Measurements from ENCODE around the gene PAFAH1B1.

PAFAH1B1 gene

DNA sequence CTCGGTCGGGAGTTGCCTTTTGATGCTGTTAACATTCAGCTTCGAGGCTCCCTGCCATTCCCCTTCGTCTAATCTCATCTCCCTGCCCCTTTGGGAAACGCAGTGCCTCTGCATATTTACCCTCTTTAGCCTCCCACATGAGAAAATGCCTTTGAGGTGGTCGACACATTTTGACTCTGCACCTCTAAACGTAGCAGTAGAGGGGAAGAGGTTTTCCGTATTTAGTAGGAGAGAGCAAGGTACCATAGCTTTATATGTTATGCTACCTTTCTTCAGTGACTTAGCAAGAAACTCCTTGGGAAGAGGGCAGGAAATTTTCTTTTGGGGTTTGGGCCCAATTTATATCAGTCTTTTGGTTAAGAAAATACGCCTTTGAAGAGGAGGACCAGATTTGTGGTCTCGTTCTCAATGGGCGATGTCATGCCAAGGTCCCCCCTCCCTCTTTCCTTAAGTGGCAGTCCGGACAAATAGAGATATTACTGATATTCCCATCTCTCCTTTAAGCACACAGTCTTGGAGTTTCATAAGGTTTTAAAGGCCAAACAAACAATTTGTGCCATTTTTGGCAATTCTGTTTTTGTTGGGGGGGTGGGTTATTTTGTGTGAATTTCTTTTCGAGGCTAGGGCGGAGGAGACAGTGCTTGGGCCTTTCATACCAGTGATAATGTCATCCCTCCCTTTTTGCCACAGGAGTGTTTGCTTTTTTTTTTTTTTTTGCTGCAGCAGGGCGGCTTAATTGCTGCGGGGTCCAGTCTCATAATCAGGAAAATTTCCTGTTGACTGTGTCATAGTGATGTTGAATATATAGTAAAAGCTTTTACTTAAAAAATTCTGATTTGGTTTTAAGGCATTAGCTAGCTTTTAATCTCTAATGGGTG lies 1.5 kb downstream of the PAFAH1B1 start:
- no peak for DNase-seq (ENCODE audit: low read depth in 1 of 2, low spot score in 1 of 2)
- peak overlapping the region; percentile 89 for H3K27ac ChIP-seq (replicated peaks)
- no peaks in the 10 kb centered on the region for H3K27me3 ChIP-seq (ENCODE audit: insufficient read depth, poor library complexity, severe bottlenecking)
- TF ChIP-seq, protein P1, sequence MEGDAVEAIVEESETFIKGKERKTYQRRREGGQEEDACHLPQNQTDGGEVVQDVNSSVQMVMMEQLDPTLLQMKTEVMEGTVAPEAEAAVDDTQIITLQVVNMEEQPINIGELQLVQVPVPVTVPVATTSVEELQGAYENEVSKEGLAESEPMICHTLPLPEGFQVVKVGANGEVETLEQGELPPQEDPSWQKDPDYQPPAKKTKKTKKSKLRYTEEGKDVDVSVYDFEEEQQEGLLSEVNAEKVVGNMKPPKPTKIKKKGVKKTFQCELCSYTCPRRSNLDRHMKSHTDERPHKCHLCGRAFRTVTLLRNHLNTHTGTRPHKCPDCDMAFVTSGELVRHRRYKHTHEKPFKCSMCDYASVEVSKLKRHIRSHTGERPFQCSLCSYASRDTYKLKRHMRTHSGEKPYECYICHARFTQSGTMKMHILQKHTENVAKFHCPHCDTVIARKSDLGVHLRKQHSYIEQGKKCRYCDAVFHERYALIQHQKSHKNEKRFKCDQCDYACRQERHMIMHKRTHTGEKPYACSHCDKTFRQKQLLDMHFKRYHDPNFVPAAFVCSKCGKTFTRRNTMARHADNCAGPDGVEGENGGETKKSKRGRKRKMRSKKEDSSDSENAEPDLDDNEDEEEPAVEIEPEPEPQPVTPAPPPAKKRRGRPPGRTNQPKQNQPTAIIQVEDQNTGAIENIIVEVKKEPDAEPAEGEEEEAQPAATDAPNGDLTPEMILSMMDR (IDR thresholded peaks at IDR 0.05; ENCODE audit: insufficient read depth, low read length), result no peak
- TF ChIP-seq SPI1 (IDR thresholded peaks at IDR 0.05; ENCODE audit: borderline replicate concordance, low read depth) (no peak), POLR2AphosphoS5 (IDR thresholded peaks at IDR 0.05; ENCODE audit: low read depth) (no peak), GABPA (IDR thresholded peaks at IDR 0.05; ENCODE audit: low read depth) (no peak)
- TF ChIP-seq, protein P2, sequence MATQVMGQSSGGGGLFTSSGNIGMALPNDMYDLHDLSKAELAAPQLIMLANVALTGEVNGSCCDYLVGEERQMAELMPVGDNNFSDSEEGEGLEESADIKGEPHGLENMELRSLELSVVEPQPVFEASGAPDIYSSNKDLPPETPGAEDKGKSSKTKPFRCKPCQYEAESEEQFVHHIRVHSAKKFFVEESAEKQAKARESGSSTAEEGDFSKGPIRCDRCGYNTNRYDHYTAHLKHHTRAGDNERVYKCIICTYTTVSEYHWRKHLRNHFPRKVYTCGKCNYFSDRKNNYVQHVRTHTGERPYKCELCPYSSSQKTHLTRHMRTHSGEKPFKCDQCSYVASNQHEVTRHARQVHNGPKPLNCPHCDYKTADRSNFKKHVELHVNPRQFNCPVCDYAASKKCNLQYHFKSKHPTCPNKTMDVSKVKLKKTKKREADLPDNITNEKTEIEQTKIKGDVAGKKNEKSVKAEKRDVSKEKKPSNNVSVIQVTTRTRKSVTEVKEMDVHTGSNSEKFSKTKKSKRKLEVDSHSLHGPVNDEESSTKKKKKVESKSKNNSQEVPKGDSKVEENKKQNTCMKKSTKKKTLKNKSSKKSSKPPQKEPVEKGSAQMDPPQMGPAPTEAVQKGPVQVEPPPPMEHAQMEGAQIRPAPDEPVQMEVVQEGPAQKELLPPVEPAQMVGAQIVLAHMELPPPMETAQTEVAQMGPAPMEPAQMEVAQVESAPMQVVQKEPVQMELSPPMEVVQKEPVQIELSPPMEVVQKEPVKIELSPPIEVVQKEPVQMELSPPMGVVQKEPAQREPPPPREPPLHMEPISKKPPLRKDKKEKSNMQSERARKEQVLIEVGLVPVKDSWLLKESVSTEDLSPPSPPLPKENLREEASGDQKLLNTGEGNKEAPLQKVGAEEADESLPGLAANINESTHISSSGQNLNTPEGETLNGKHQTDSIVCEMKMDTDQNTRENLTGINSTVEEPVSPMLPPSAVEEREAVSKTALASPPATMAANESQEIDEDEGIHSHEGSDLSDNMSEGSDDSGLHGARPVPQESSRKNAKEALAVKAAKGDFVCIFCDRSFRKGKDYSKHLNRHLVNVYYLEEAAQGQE (IDR thresholded peaks at IDR 0.05; ENCODE audit: insufficient replicate concordance, low read depth), result no peak
- peak overlapping the region; percentile 69 for H3K4me3 ChIP-seq (replicated peaks; ENCODE audit: insufficient read depth, low read length)

DNA sequence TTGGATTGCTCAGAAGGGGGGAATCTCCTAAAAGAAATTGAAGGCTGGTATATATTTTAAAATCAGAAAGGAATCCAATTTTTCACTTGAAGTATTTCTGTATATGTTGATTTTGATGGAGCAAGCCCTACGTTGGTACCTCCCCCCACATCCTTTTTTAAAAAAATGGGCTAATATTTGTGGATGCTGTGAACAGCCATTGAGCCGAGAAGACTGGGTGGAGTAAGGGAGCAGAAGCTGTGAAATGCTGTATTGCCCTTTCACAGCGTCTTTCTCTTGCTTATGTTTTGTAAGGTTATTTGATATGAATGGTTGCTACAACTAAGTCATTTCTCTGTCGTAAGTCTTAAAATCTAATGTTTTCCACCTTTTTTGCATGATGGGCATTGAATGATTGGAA lies 2.3 kb downstream of the PAFAH1B1 start:
- TF ChIP-seq, protein P2 (IDR thresholded peaks at IDR 0.05; ENCODE audit: insufficient replicate concordance, low read depth), result no peak
- TF ChIP-seq, protein P1 (IDR thresholded peaks at IDR 0.05; ENCODE audit: insufficient read depth, low read length), result no peak
- Histone ChIP-seq H3K27me3 (ENCODE audit: insufficient read depth, poor library complexity, severe bottlenecking) (no peaks in the 10 kb centered on the region), H3K27ac (replicated peaks) (no peak overlapping the region), H3K4me3 (replicated peaks; ENCODE audit: insufficient read depth, low read length) (peak overlapping the region; percentile 69)
- DNase-seq (ENCODE audit: low read depth in 1 of 2, low spot score in 1 of 2), result no peak

DNA sequence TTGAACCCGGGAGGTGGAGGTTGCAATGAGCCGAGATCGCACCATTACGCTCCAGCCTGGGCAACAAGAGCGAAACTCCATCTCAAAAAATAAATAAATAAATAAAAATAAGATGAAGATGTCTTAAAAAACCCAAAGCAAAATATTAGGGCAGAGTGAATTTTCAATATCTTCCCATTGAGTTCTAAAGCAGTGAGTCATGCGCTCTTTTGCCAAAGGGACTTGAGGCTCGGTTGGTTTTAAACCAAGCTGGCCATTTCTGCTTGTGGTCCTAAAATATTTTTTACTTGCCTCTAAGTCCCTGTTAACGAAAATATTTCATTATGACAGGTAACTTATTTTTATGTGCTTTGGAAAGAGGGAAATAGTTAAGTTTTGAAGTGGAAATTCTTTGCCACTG lies 4.7 kb downstream of the PAFAH1B1 start:
- no peak for TF ChIP-seq GABPA (IDR thresholded peaks at IDR 0.05; ENCODE audit: low read depth)
- TF ChIP-seq, protein P2 (IDR thresholded peaks at IDR 0.05; ENCODE audit: insufficient replicate concordance, low read depth), result no peak
- TF ChIP-seq POLR2AphosphoS5 (IDR thresholded peaks at IDR 0.05; ENCODE audit: low read depth), result no peak
- TF ChIP-seq, protein P1 (IDR thresholded peaks at IDR 0.05; ENCODE audit: insufficient read depth, low read length), result no peak
- no peak for TF ChIP-seq SPI1 (IDR thresholded peaks at IDR 0.05; ENCODE audit: borderline replicate concordance, low read depth)
- Histone ChIP-seq H3K27me3 (ENCODE audit: insufficient read depth, poor library complexity, severe bottlenecking) (no peaks in the 10 kb centered on the region), H3K4me3 (replicated peaks; ENCODE audit: insufficient read depth, low read length) (no peak overlapping the region), H3K27ac (replicated peaks) (no peak overlapping the region)
- DNase-seq (ENCODE audit: low read depth in 1 of 2, low spot score in 1 of 2), result no peak
